ENCODE results near the gene BCL11A.

Gene BCL11A

DNA sequence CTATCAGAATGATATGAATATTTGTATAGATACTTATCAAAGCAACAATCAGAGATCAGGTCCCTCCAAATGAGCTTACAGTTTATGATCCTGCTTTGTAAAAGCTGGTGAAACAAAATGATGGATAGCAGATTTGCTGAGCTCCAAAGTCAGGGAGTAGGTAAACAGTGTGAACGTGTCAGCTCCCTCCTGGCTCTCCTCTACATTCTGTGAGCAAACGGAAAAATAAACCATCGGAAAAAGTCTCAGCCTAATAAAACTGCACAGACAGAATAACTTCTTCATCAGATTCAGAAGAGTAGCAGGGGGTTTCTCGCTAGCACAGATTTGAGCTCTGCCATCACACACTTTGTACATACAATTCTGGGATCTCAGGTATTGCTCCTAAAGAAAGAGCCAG, 51.3 kb downstream of the BCL11A start:
- no peak for DNase-seq

DNA sequence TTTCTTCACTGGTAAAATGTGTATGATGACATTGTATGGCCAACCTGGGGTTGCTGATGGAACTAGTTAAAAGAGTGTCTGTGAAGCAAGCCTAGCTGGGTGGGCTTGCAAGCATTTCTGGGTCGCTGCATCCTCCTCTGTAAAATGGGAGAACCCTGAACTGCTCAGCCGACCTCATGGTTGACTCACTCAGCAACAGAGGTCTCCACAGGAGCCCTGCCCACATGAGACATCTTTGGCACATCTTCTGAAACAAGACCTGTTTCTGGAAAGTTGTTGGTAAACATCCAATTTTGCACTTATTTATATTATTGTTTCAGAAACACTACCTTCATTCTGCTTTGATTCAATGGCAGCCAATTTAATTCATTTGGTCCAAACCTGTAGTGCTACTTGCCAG, 52.6 kb downstream of the BCL11A start:
- no peak for DNase-seq

DNA sequence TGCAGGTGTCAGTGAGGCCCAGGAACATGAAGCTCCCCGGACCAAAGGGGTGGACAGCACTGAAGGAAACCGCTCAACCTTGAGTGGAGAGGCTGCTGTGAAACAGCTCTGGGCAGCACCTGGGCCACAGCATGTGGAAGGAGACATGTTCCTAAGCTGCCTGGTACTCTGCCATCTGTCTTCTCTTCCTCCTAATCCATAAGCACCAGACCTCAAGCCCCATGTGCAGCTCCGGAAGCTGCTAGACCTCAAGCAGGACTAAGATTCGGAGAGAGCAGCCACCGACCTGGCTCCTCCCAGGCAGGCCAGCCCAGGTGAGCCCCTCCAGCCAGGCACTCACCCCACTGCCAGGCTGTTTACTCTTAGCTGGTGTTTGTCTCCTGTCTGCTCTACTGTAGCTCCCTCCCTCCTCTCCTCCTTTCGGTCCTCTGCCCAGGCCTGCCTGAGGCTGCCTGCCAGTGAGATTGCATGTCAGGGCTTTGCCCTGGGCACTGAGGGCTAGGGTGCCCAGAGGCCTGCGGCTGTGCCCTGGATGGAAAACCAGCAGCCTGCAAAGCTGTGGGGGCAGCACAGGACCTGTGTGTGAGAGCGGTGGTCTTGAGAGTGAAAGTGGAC, 53.7 kb downstream of the BCL11A start:
- DNase-seq = no peak

- DNase-seq = no peak
Measured at GRCh38 chr2:60498816-60499429, 54.5 kb downstream of the BCL11A start.

DNA sequence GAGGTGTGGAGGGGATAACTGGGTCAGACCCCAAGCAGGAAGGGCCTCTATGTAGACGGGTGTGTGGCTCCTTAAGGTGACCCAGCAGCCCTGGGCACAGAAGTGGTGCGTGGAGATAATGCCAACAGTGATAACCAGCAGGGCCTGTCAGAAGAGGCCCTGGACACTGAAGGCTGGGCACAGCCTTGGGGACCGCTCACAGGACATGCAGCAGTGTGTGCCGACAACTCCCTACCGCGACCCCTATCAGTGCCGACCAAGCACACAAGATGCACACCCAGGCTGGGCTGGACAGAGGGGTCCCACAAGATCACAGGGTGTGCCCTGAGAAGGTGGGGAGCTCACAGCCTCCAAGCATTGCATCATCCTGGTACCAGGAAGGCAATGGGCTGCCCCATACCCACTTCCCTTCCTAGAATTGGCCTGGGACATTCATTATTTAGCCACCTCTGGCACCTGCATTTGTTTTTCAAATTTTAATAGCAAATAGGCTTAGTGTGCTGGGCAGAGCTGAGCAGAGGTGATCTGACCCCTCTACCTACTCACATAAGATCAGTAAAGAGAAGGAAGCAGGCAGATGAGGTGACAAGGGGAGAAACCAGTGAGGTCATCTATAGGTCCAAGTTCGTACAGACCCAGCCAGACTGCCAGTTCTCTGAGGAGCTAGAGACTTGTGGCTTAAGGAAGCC, 55.2 kb downstream of the BCL11A start:
- DNase-seq = no peak

- no peak for DNase-seq
Measured at GRCh38 chr2:60497500-60497899, 56.0 kb downstream of the BCL11A start.

DNA sequence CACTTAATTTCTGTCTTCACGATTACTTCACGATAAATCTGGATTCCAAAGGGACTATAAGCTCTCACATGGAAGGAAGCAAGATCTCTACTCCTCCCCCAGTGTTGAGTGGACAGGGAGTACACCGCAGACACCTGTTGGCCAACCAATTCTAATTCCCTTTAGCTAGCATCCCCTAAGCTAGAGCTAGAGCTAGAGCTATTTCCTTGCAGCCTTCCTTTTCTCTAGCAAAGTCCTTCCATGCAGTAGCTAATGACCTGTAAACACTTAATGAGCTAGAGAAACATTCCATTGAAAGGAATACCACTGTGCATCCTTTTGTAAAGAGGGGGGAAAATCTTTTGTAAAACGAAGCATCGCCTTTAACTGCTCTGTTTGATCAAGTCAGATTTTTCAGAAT, 56.5 kb downstream of the BCL11A start:
- no peak for DNase-seq

DNA sequence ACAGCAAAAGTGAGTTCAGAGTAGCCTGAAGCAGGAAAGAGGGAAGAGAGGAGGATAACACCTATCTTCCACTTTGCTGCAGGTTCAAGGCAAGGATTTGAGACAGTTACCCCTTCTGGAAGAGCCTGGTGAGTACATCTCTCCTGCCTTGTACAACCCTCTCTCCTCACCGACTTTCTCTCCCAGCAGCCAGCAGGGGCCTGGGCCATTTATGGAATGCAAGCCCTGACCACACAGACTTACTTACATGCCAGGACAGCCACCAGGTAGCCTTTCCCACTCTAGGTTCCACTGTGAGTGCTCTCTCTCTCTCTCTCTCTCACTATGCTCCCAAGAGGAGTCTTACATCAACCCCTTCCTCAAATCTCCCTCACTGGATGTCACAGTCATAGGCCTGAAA, 57.0 kb downstream of the BCL11A start:
- no peak for DNase-seq

GRCh38 chr2:60495041-60495625, 58.3 kb downstream of the BCL11A start:
- DNase-seq = no peak

DNA sequence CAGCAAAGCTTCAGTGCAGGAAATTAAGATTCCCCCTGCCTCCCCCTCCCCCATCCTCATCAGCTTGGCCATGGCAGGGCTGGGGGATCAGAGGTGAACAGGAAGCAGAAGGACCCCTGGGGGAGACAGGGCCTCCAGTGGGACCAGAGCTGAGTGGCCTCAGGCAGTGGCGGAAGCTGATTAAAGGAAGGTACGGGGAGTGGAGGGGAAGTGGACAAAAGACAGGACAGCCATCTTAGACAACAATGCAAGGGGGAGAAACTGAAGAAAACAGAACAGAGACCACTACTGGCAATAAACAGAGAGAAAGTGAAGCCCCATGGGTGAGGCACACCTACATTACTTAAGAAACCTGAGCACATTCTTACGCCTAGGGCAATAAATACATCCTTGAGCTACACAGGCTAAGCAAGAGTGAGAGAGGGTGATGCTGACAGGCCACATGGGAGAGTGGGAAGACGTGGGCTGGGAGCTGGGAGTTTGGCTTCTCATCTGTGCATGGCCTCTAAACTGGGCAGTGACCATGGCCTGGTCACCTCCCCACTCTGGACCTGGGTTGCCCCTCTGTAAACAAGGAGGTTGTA, 59.6 kb downstream of the BCL11A start:
- no peak for DNase-seq

GRCh38 chr2:60492548-60492947, 60.9 kb downstream of the BCL11A start:
- no peak for DNase-seq

GRCh38 chr2:60490848-60491247, 62.6 kb downstream of the BCL11A start:
- DNase-seq = no peak

- no peak for DNase-seq
Measured at GRCh38 chr2:60490441-60490840, 63.0 kb downstream of the BCL11A start.

DNA sequence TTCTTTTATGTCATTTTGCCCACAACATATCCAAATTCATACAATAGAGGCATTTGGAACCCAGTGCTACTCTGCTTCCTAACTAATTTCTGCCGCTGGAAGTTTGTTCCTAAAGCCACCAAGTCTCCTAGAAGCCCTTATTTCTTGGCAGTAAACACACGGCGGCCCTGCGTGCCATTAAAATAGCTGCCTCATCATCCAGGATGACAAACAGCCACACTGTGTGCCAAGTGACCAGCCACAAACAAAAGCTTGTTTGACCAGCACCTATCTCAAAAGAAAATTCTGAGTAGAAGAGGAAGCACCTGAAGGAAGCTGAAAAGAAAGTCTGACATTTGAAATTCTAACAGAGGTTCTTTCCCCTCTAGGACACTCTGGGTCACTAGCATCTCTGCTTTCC, 64.2 kb downstream of the BCL11A start:
- DNase-seq = no peak

GRCh38 chr2:60488291-60488690, 65.2 kb downstream of the BCL11A start:
- no peak for DNase-seq

DNA sequence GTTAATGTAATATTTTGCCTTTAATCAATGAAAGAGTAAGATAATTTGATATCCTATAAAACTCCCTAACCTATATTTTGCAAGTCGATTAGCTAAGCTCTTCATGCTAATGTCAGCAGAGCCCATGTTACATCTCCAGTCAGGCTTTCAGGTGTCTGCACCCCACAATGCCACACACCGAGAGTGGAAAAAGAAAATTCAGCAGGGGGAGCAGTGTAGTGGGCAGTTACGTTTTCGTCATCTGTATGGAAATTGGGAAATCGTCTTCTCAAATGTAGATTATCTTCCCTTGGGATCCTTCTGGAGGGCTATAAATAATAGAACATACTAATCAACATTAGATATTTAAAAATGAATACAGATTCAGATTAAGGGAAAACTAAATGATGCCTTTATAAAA, 66.3 kb downstream of the BCL11A start:
- DNase-seq = no peak

- DNase-seq = no peak
Measured at GRCh38 chr2:60486551-60486950, 66.9 kb downstream of the BCL11A start.

GRCh38 chr2:60486067-60486466, 67.4 kb downstream of the BCL11A start:
- DNase-seq = no peak

- DNase-seq = no peak
Measured at GRCh38 chr2:60485550-60485949, 67.9 kb downstream of the BCL11A start.

GRCh38 chr2:60485055-60485454, 68.4 kb downstream of the BCL11A start:
- DNase-seq = no peak

GRCh38 chr2:60484133-60484645, 69.3 kb downstream of the BCL11A start:
- no peak for DNase-seq

- DNase-seq = no peak
Measured at GRCh38 chr2:60483401-60483800, 70.1 kb downstream of the BCL11A start.

DNA sequence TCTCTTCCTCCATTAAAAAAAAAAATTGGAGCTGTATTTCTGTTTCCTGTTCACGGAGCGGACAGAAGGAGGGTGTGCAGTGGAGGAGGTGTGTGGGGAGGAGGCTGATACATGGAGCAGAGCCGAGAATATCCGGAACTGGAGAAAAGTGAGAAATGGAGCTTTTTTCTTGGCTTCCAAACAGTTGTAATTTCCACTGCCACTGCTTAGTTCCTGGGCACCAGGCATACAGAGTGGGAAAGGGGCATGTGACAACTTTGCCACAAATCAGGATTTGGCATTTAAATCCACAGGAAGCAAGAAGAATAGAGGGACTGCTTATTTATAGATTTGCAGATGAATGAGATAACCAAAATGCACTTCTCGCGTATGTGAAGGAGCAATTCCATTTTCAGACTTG, 71.2 kb downstream of the BCL11A start:
- no peak for DNase-seq

- DNase-seq = no peak
Measured at GRCh38 chr2:60481257-60481656, 72.2 kb downstream of the BCL11A start.
